GM12878 (cell line): Measurements from ENCODE around the gene SLC29A1.

Experiments used
- CHD1 ChIP-seq: IDR thresholded peaks from 2 replicates; pipeline ENCODE4 v1.6.1; 2012; ENCODE audit warnings: low read depth, low read length, improper control_type of control experiment
- EGR1 ChIP-seq, 2 experiments: IDR thresholded peaks; 1 replicate in 1 of 2; 2 replicates in 1 of 2; pipeline ENCODE4 v1.6.1; 2011 to 2012; ENCODE audit warnings: low read depth in 2 of 2, low read length in 2 of 2, borderline replicate concordance in 1 of 2, mild to moderate bottlenecking in 1 of 2, moderate library complexity in 1 of 2
- EP300 ChIP-seq, 2 experiments: fragments of 150-350 bp in 1 of 2; IDR thresholded peaks; 2 replicates each; pipeline ENCODE4 v1.6.1; 2011 to 2012; ENCODE audit warnings: low read depth in 2 of 2, low read length in 2 of 2, borderline replicate concordance in 1 of 2, improper control_type of control experiment in 1 of 2, inconsistent platforms in 1 of 2; ENCODE audit not compliant: control insufficient read depth in 1 of 2
- FOS ChIP-seq: IDR thresholded peaks from 3 replicates; pipeline ENCODE4 v1.6.1; 2011; ENCODE audit warnings: borderline replicate concordance; ENCODE audit not compliant: insufficient read length; ENCODE audit errors: extremely low read depth
- PML ChIP-seq: IDR thresholded peaks from 2 replicates; pipeline ENCODE4 v1.6.1; 2012; ENCODE audit warnings: low read length, inconsistent platforms
- SIN3A ChIP-seq: IDR thresholded peaks from 2 replicates; pipeline ENCODE4 v1.6.1; 2012; ENCODE audit warnings: low read depth, low read length, improper control_type of control experiment
- SIX5 ChIP-seq: IDR thresholded peaks from 2 replicates; pipeline ENCODE4 v1.6.1; 2011; ENCODE audit warnings: mild to moderate bottlenecking, low read depth, low read length, moderate library complexity; ENCODE audit not compliant: severe bottlenecking
- TF ChIP-seq, protein P1 (sequence below): IDR thresholded peaks from 2 replicates; pipeline ENCODE4 v1.6.1; 2012; ENCODE audit warnings: low read depth, low read length, improper control_type of control experiment
- TF ChIP-seq, protein P2 (sequence below), 3 experiments: IDR thresholded peaks in 2 of 3; conservative IDR thresholded peaks in 1 of 3; 2 replicates each; pipeline ENCODE4 v1.5.1; 2011; ENCODE audit warnings: low read depth in 3 of 3, low read length in 3 of 3, mild to moderate bottlenecking in 3 of 3, control low read depth in 2 of 3, moderate library complexity in 2 of 3, inconsistent platforms in 1 of 3, mixed read lengths in 1 of 3; ENCODE audit not compliant: control insufficient read depth in 2 of 3, insufficient read depth in 1 of 3; ENCODE audit errors: extremely low read depth in 1 of 3

DNA sequence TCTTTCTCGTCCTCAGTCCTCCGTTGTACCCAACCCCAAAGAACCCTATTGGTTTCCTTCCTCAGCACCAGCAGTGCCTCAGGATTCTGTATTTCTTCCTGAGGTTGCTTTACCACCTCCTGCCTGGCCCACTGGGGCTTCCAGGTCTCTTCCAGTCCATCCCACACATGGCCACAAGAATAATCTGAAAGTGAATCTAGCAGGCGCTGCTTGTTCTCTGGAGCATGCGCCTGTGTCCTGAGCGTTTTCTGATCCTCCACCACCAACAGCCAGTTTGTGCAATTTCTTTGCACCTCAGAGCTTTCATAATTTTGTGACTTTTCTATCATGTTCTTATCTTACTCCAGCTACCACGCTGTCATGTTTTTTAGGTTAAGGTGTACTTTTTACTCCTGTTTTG is 11.9 kb downstream of the SLC29A1 start:
- TF ChIP-seq EGR1 (IDR thresholded peaks at IDR 0.05; ENCODE audit: borderline replicate concordance in 1 of 2, low read depth in 2 of 2, low read length in 2 of 2) = no peak
- no peak for TF ChIP-seq SIX5
- no peak for TF ChIP-seq SIN3A
- TF ChIP-seq EP300 (IDR thresholded peaks at IDR 0.05; ENCODE audit: borderline replicate concordance in 1 of 2, control insufficient read depth in 1 of 2, low read depth in 2 of 2, low read length in 2 of 2) = no peak
- no peak for TF ChIP-seq FOS
- TF ChIP-seq, protein P1, sequence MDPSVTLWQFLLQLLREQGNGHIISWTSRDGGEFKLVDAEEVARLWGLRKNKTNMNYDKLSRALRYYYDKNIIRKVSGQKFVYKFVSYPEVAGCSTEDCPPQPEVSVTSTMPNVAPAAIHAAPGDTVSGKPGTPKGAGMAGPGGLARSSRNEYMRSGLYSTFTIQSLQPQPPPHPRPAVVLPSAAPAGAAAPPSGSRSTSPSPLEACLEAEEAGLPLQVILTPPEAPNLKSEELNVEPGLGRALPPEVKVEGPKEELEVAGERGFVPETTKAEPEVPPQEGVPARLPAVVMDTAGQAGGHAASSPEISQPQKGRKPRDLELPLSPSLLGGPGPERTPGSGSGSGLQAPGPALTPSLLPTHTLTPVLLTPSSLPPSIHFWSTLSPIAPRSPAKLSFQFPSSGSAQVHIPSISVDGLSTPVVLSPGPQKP = no peak
- no peak for TF ChIP-seq PML
- TF ChIP-seq, protein P2, sequence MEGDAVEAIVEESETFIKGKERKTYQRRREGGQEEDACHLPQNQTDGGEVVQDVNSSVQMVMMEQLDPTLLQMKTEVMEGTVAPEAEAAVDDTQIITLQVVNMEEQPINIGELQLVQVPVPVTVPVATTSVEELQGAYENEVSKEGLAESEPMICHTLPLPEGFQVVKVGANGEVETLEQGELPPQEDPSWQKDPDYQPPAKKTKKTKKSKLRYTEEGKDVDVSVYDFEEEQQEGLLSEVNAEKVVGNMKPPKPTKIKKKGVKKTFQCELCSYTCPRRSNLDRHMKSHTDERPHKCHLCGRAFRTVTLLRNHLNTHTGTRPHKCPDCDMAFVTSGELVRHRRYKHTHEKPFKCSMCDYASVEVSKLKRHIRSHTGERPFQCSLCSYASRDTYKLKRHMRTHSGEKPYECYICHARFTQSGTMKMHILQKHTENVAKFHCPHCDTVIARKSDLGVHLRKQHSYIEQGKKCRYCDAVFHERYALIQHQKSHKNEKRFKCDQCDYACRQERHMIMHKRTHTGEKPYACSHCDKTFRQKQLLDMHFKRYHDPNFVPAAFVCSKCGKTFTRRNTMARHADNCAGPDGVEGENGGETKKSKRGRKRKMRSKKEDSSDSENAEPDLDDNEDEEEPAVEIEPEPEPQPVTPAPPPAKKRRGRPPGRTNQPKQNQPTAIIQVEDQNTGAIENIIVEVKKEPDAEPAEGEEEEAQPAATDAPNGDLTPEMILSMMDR (IDR thresholded peaks at IDR 0.05 in 2 of 3, conservative IDR thresholded peaks at IDR 0.05 in 1 of 3; ENCODE audit: control insufficient read depth in 2 of 3, extremely low read depth in 1 of 3, insufficient read depth in 1 of 3, low read depth in 3 of 3, low read length in 3 of 3) = no peak
- TF ChIP-seq CHD1 = no peak
